GM12892 (cell line): ENCODE results near the gene SLC6A9.

Source experiments
- POLR2A ChIP-seq: IDR thresholded peaks from 2 replicates; pipeline ENCODE4 v1.6.1; 2011; ENCODE audit warnings: low read depth, low read length, control low read depth
- POLR2AphosphoS5 ChIP-seq: IDR thresholded peaks from 2 replicates; pipeline ENCODE4 v1.6.1; 2011; ENCODE audit warnings: low read depth, low read length, control low read depth
- TAF1 ChIP-seq: IDR thresholded peaks from 2 replicates; pipeline ENCODE4 v1.6.1; 2011; ENCODE audit warnings: low read depth, mild to moderate bottlenecking, control low read depth, low read length, borderline replicate concordance

DNA sequence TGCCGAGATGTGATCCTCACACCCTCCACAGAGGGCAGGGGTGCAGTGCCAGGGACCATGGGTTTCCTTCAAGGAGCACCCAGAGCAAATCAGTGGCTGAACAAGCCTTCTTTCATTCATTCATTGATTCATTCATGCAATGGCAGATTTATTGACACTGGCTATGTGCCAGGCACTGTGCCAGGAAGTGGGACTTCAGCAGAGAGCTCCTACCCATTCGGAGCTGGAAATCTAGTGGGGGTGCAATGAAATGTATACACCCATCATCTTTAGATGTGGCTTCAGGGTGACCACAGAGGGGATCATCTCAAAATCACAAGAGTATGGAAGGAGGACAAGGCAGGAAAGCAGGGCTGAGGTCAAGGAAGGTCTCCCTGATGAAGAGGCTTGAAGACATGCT lies 18.9 kb downstream of the SLC6A9 start:
- no peak for TF ChIP-seq TAF1
- TF ChIP-seq POLR2A, result no peak
- no peak for TF ChIP-seq POLR2AphosphoS5
